ENCODE data around the gene ALG12.

- TF ChIP-seq, protein P1, sequence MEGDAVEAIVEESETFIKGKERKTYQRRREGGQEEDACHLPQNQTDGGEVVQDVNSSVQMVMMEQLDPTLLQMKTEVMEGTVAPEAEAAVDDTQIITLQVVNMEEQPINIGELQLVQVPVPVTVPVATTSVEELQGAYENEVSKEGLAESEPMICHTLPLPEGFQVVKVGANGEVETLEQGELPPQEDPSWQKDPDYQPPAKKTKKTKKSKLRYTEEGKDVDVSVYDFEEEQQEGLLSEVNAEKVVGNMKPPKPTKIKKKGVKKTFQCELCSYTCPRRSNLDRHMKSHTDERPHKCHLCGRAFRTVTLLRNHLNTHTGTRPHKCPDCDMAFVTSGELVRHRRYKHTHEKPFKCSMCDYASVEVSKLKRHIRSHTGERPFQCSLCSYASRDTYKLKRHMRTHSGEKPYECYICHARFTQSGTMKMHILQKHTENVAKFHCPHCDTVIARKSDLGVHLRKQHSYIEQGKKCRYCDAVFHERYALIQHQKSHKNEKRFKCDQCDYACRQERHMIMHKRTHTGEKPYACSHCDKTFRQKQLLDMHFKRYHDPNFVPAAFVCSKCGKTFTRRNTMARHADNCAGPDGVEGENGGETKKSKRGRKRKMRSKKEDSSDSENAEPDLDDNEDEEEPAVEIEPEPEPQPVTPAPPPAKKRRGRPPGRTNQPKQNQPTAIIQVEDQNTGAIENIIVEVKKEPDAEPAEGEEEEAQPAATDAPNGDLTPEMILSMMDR (conservative IDR thresholded peaks at IDR 0.05; ENCODE audit: low read depth, low read length), result no peak
- no peak for TF ChIP-seq EZH2 (IDR thresholded peaks at IDR 0.05; ENCODE audit: borderline replicate concordance, low read depth, low read length, poor library complexity, severe bottlenecking)
Observed at GRCh38 chr22:49928555-49929210, 10.4 kb upstream of the ALG12 start.
